NCI-H1930 (cell line): Measurements from ENCODE around the gene ARHGEF4.
"Not testable (repeated sequence)": the region's sequence is repeated elsewhere in the genome, so short reads cannot be mapped to it uniquely, and the experiment has no call there.

ENCODE experiments used
- DNase-seq, 2 experiments: peaks; one replicate each; lab custom pipeline; 2025; lab: John Stamatoyannopoulos, UW

ARHGEF4 gene

GRCh38 chr2:130883496-130883895, 46.8 kb downstream of the ARHGEF4 start:
- no peak for DNase-seq

DNA sequence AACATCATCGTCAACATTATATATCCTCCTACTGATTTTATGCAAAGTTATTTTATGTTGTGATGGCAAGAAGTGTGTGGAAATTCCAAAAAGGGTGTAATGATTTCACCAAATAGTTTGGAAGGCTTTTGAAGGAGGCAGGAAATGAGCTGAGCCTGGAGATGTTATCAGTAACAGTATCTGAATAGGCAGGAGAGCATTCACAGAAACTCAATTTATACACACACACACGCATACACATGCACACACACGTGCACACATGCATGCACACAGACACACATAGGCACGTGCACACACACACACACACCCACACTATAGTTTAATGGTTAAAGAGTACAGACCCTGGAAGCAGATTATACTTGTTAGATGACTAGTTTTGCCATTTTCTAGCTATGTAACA, 47.3 kb downstream of the ARHGEF4 start:
- DNase-seq, result no peak

DNA sequence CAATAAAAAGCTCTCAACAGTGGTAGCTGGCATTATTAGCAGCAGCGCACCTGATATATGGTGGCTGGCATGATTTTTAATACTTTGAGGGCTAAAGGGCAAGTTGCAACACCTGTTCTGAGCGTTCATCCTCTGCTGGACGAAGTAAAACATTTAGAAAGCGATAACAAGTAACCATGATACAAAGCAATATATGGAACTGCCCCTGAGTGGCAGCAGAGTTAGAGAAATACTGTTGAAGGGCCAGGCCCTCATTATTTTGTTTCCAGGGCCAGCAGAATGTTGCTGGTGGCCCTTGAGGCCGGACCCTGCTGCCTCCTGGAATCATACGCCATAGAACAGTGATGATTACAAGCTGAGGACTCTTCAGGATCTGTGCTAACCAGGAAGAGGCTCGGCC, 47.8 kb downstream of the ARHGEF4 start:
- DNase-seq, result no peak

- no peak for DNase-seq
Measured at GRCh38 chr2:130887643-130888042, 50.9 kb downstream of the ARHGEF4 start.

- DNase-seq, result no peak
Measured at GRCh38 chr2:130890941-130891669, 54.4 kb downstream of the ARHGEF4 start.

DNA sequence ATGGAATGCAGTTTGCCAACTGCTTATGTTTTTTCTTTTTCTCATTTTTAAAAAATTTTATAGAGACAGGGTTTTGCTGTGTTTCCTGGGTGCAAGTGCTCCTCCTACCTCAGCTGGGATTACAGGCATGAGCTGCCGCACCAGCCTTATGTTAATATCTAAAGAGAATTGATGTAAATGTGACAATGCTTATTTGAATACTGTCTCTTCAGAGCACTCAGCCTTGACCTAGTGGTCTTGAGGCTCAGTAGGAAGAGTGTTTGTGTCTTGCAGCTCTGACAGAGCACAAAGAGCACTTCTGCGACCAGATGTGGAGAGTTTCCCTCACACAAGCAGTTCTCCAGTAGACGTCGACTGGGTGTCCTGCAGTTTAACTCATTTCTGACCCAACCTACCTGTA, 55.3 kb downstream of the ARHGEF4 start:
- no peak for DNase-seq

DNA sequence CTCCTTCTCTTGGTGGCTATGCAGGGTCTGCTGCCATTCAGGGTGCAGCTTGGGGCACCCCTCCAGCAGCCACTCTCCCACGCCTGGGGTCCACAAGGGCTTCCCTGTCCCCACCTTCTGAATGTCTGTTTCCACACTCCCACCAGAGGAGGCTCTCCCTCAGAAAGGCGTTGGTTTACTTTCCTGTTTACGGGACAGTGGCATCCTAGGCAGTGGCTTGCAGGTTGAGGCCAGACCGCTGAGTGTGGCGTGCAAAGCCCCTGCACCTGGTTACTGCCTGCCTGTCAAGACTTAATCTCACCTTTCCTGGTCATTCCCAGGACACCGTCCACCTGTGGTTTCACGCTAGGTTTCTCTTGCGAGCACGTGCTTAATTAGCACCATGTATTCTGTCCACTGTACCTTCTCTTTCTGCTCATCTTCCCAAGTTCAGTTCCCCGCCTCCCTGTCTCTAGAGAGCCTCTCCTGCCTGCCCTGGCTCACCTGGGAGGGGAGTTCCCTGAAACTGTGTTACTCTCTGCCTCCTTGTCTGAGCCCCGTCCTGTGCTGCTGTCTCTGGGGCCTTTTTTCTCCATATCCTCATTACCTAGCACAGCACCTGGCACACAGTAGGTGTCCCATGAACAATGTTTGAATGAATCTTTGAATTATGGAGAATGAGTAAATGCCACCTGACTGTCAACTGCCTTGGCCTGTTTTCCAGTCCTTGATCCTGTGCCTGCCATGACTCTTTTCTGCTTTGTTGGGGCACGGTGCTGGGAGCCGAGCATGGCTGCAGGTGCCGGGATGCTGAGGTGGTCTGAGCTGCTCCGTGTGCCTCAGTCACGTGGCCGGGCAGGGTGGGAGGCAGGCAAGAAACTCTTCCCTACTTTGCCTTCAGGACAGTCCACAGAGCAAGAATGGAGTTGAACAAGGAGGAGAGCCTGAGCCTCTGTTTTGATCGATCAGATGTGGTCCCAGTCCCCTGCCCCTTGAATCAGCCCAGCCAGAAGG, 56.4 kb downstream of the ARHGEF4 start:
- no peak for DNase-seq

DNA sequence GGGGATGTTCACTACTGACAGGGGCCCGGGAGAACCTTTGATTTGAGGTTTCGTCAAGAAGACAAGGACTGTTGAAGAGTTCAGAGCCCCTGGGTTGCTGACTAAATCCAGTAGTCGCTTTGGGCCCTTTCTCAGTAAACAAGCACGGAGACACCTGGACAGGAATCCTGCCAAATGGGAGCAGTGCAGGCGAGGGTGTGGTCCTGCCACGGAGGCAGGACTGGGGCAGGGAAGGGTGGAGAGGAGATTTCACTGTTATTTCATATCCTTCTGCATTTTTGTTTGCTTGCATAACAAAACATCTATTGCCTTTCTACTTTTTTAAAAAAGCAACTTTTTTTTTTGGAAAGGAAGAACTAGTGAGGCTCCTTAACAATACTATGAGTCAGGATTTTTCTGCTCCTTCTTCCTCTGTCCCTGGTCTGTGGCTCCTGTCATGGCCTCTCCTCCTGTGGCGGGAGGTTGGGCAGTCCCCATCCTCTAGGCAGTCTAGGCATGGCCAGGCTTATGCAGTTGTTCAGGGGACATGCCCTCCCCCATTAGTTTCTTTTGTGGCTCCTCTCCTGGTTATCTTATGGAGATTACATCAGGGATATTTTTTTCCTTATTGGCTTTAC, 57.7 kb downstream of the ARHGEF4 start:
- DNase-seq, result no peak

DNA sequence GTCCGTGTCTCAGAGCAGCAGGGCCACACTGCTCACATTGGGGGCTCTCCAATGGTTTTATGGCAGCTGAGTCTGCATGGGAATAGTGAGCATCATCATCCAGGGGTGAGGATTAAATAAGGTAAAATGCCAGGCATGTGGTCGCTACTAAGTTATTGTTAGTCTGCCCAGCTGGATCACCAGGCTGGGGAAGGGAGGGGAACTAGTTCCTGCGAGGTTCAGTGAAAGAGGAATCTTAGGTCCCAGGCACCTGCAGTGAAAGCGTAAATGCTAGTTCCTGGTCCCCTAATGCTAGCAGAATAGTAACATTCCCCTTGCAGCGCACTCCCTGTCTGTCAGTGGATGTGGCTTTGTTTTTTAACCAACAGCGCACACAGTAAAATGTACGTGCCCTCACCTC, 60.1 kb downstream of the ARHGEF4 start:
- no peak for DNase-seq

DNA sequence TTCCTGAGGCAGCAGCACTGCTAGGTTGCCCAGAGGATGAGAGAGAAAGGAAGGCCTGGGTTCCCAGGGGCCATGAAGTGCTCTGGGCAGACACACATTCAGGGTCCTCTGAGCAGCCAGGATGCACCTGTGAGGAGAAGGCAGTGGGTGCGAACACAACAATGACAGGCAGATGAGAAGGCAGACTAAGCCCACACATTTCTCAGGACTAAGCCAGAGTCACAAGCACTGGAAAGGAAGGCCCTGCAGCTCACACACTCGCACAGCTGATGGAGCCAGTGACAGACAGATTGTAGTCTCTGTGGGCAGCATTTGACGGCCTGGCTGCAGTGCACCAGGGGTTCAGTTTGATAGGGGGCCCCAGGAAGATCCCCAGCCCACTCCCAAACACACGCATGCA, 61.8 kb downstream of the ARHGEF4 start:
- DNase-seq, result no peak

DNA sequence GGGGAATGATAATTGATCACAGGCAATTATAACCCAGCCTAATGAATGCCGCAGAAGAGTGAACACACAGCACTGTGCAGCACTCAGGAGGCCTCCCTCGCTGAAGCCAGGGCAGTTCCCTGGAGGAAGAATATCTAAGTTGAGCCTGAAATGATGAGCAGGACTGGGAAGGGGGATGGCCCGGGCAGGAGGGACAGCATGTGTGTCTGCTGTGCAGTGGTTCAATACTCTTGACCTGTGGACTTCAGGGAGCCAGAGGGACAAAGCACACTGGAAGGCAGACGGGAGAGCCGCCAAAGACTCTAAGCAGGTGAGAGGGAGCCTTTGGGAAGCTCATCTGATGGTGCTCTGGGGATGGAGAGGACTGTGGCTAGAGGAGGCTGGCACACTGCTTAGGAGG, 62.6 kb downstream of the ARHGEF4 start:
- no peak for DNase-seq

- no peak for DNase-seq
Measured at GRCh38 chr2:130901061-130901460, 64.3 kb downstream of the ARHGEF4 start.

DNA sequence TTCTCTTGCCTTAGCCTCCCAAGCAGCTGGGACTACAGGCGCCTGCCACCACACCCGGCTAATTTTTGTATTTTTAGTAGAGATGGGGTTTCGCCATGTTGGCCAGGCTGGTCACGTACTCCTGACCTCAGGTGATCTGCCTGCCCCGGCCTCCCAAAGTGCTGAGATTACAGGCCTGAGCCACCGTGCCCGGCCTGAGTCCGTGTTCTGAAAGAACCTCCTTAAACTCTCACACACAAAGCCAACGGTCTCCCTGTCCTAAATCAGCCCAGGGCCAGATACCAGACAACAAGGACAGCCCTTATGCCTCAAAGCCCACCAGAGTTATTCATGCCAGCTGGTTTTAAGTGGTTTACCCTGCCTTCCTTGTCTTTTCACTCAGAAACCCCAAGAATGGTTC, 64.9 kb downstream of the ARHGEF4 start:
- DNase-seq, result not testable (repeated sequence)

- DNase-seq, result no peak
Measured at GRCh38 chr2:130908832-130909231, 72.1 kb downstream of the ARHGEF4 start.

GRCh38 chr2:130910931-130911330, 74.2 kb downstream of the ARHGEF4 start:
- no peak for DNase-seq

DNA sequence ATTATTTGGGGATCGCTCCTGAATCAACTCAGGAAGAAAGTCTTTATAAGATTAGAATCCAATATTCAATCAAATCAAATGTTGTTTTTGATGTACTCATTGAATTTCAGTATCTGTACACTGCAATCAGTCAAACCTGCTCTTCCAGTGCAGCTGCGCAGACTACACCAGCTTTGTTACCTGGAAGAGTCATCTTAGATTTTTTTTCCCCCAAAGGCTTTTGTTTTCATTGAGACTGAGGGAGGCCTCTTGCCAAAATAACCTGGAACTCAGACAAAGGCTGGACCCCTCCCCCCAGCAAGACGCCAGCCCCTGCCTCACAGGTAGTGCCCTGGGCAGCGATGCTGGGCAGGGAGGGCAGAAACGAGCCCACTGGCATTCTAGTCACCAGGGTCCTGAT, 74.8 kb downstream of the ARHGEF4 start:
- DNase-seq, result no peak

GRCh38 chr2:130911996-130912395, 75.3 kb downstream of the ARHGEF4 start:
- DNase-seq, result no peak

- DNase-seq, result no peak
Measured at GRCh38 chr2:130912471-130912870, 75.8 kb downstream of the ARHGEF4 start.

DNA sequence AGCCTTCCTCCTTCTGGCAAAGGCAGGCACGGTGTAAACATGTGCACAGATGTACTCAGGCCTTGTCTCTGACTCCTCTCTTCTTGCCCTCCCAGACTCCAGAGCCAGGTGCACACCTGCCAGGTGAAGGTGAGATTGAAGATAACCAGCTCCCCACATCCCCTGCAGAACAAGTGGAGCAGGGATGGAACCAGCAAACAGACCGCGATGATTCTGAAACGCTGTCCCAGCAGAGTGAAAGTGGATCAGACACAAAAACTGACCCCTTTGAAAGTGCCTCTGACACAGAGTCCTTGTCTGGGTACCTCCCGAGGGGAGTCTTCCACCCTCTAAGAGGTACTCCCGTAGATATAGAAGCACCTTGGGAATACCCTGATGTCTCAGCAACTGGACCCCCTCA, 77.2 kb downstream of the ARHGEF4 start:
- no peak for DNase-seq

- DNase-seq, result no peak
Measured at GRCh38 chr2:130915149-130915548, 78.4 kb downstream of the ARHGEF4 start.

GRCh38 chr2:130915595-130916437, 79.1 kb downstream of the ARHGEF4 start:
- DNase-seq, result no peak

GRCh38 chr2:130916438-130916705, 79.7 kb downstream of the ARHGEF4 start:
- DNase-seq, result no peak
